Measurements from ENCODE around the gene SMIM29. TPM values are rescaled to one million over a fixed set of nuclear protein-coding genes. Genes with fewer than 3 reads are reported as not detected.

Gene SMIM29
- total RNA-seq (2021): 5.1 and 5.4 TPM in 2 replicates
- long read RNA-seq, transcript SMIM29-208 (5 exons, 1,186 nt): major isoform, 7 of 14 reads
- long read RNA-seq, transcript SMIM29-205 (5 exons, 1,297 nt): minor isoform, 6 of 14 reads
- long read RNA-seq, partial matches to known transcripts: 1 of 14 reads
- long read RNA-seq, other reads (novel, unspliced or antisense): 0 of 14 reads

GRCh38 chr6:34248727-34249468 is at the start of gene SMIM29:
SMIM29 (minus strand) TSS chr6:34249006; CDS start chr6:34247791, 1,215 bp downstream.
- Histone ChIP-seq H2AFZ (ENCODE audit: low read length) (no peak within 1 kb of the TSS), H3K4me2 (ENCODE audit: insufficient read depth, insufficient read length, low read length) (peak within 1 kb of the TSS; percentile 88), H3K56ac (ENCODE audit: insufficient read length, low read depth, low read length) (no peak within 1 kb of the TSS), H2BK15ac (ENCODE audit: low read depth, low read length) (no peak within 1 kb of the TSS), H2BK20ac (ENCODE audit: low read depth, low read length, poor library complexity, severe bottlenecking) (no peak within 1 kb of the TSS), H4K91ac (ENCODE audit: insufficient read length, low read depth, low read length) (no peak within 1 kb of the TSS), H3K23me2 (ENCODE audit: insufficient read length, low read depth, low read length, poor library complexity, severe bottlenecking) (peaks cover 4% of the 10 kb centered on the region), H3K9ac (ENCODE audit: extremely low read depth, insufficient read length, low read length) (peak within 1 kb of the TSS; percentile 39), H3K18ac (ENCODE audit: insufficient read length, low read depth, low read length) (peak within 1 kb of the TSS; percentile 12), H3K14ac (ENCODE audit: insufficient read depth, low read length) (no peak within 1 kb of the TSS), H4K20me1 (ENCODE audit: control insufficient read depth, insufficient read depth, insufficient read length) (no peaks in the 10 kb centered on the region), H3K27ac (ENCODE audit: insufficient read length, low read depth, low read length) (no peak within 1 kb of the TSS), H3T11ph (ENCODE audit: low read length) (no peak within 1 kb of the TSS), H2BK12ac (ENCODE audit: insufficient read length, low read depth, low read length) (no peak within 1 kb of the TSS), H2BK120ac (ENCODE audit: low read depth, low read length, poor library complexity, severe bottlenecking) (no peak within 1 kb of the TSS), H4K8ac (replicated peaks; ENCODE audit: insufficient read length, low read depth, low read length) (no peak within 1 kb of the TSS), H3K4me1 (ENCODE audit: insufficient read depth, low read length) (no peaks in the 10 kb centered on the region), H4K5ac (ENCODE audit: insufficient read length, low read depth, low read length) (no peak within 1 kb of the TSS), H3K23ac (ENCODE audit: insufficient read length, low read depth, low read length) (no peak within 1 kb of the TSS), H2AK5ac (ENCODE audit: insufficient read length, low read length) (no peak within 1 kb of the TSS), H3K27me3 (ENCODE audit: insufficient read depth, low read length) (no peaks in the 10 kb centered on the region), H3K4ac (ENCODE audit: low read depth, low read length) (no peak within 1 kb of the TSS), H3K9me3 (ENCODE audit: control insufficient read depth, low read depth, low read length) (no peaks in the 10 kb centered on the region), H3K79me2 (ENCODE audit: insufficient read depth, low read length) (no peaks in the 10 kb centered on the region), H2BK5ac (ENCODE audit: insufficient read length, low read length) (no peak within 1 kb of the TSS), H3K79me1 (ENCODE audit: insufficient read depth, low read depth, low read length, poor library complexity, severe bottlenecking) (no peaks in the 10 kb centered on the region)
- no CpG with 5 or more reads among the region's 79 CpGs for WGBS (ENCODE audit: extremely low coverage, insufficient read length, low lambda C conversion rate)
- H3K9me3 Mint-ChIP-seq: no peaks in the 10 kb centered on the region
- TF ChIP-seq, protein P1, sequence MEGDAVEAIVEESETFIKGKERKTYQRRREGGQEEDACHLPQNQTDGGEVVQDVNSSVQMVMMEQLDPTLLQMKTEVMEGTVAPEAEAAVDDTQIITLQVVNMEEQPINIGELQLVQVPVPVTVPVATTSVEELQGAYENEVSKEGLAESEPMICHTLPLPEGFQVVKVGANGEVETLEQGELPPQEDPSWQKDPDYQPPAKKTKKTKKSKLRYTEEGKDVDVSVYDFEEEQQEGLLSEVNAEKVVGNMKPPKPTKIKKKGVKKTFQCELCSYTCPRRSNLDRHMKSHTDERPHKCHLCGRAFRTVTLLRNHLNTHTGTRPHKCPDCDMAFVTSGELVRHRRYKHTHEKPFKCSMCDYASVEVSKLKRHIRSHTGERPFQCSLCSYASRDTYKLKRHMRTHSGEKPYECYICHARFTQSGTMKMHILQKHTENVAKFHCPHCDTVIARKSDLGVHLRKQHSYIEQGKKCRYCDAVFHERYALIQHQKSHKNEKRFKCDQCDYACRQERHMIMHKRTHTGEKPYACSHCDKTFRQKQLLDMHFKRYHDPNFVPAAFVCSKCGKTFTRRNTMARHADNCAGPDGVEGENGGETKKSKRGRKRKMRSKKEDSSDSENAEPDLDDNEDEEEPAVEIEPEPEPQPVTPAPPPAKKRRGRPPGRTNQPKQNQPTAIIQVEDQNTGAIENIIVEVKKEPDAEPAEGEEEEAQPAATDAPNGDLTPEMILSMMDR (conservative IDR thresholded peaks at IDR 0.05): peak; percentile 94
- H3K4me1 Mint-ChIP-seq: peaks cover 29 to 31% of the 10 kb centered on the region in 2 experiments
- H3K27me3 Mint-ChIP-seq (ENCODE audit: low read depth): peaks cover 9% of the 10 kb centered on the region; the same call in 1 of the 2 replicates
- H3K4me3 Mint-ChIP-seq: peak within 1 kb of the TSS; percentile 83 to 91
- peak; percentile 98 for DNase-seq
- H3K27ac Mint-ChIP-seq: peak within 1 kb of the TSS; percentile 62 to 93 (median 86); a peak in 4 of 7 replicates
- peaks cover 8 to 24% (median 16%) of the 10 kb centered on the region in 3 experiments; a peak in 6 of 7 replicates for H3K36me3 Mint-ChIP-seq (ENCODE audit: insufficient read depth in 1 of 3, low read depth in 3 of 3)
